ENCODE measurements around the gene PGRMC1. TPM values are rescaled to one million over a fixed set of nuclear protein-coding genes. Genes with fewer than 3 reads are reported as not detected.

PGRMC1 gene
- total RNA-seq, 1 experiment from 2014 or later, result 177 TPM

GRCh38 chrX:119211649-119212014 lies 24.5 kb upstream of the PGRMC1 start (continued):
- TF ChIP-seq AFF4 (CRISPR knock-in tag; IDR thresholded peaks at IDR 0.05; ENCODE audit: borderline replicate concordance) (no peak), CREM (CRISPR knock-in tag; IDR thresholded peaks at IDR 0.05) (no peak), NFYB (CRISPR knock-in tag; conservative IDR thresholded peaks at IDR 0.05; ENCODE audit: low read depth) (no peak), TP53 (CRISPR knock-in tag; IDR thresholded peaks at IDR 0.05) (no peak), NFE2L1 (CRISPR knock-in tag; IDR thresholded peaks at IDR 0.05) (no peak), ZNF281 (CRISPR knock-in tag; IDR thresholded peaks at IDR 0.05) (no peak), ZNF138 (CRISPR knock-in tag; conservative IDR thresholded peaks at IDR 0.05) (no peak), HMGXB4 (CRISPR knock-in tag; IDR thresholded peaks at IDR 0.05) (no peak), CREB1 (CRISPR knock-in tag; IDR thresholded peaks at IDR 0.05) (no peak), IRF2 (CRISPR knock-in tag; IDR thresholded peaks at IDR 0.05; ENCODE audit: borderline replicate concordance, low read depth) (no peak)

GRCh38 chrX:119218198-119218597 lies 17.9 kb upstream of the PGRMC1 start:
- H3K27ac Mint-ChIP-seq, result no peak overlapping the region
- H3K27me3 Mint-ChIP-seq (ENCODE audit: low read depth), result no peaks in the 10 kb centered on the region; the same call in 1 of the 2 replicates
- DNase-seq (ENCODE audit: low spot score) (no peak), ATAC-seq (no peak)
- ChIA-PET POLR2A (interaction anchor here (0.7 kb wide), 1 partner anchor 32 kb away, joined by 5 read pairs; no protein-coding TSS in a partner anchor), CTCF (interaction anchor here (1.3 kb wide), 1 partner anchor 99 kb away, joined by 5 read pairs; no protein-coding TSS in a partner anchor)
- H3K36me3 Mint-ChIP-seq, result no peaks in the 10 kb centered on the region
- H3K4me3 Mint-ChIP-seq, result no peak overlapping the region
- peaks cover 7% of the 10 kb centered on the region for H3K4me1 Mint-ChIP-seq
- no peaks in the 10 kb centered on the region for H3K9me3 Mint-ChIP-seq
- no peak for TF ChIP-seq ZNF138 (CRISPR knock-in tag; conservative IDR thresholded peaks at IDR 0.05)
- TF ChIP-seq IRF2 (CRISPR knock-in tag; IDR thresholded peaks at IDR 0.05; ENCODE audit: borderline replicate concordance, low read depth), result no peak
- no peak for TF ChIP-seq ATF1 (CRISPR knock-in tag; IDR thresholded peaks at IDR 0.05)
- no peak for TF ChIP-seq MXD4 (CRISPR knock-in tag; IDR thresholded peaks at IDR 0.05; ENCODE audit: borderline replicate concordance)
- no peak for TF ChIP-seq USF2 (CRISPR knock-in tag; IDR thresholded peaks at IDR 0.05)
- TF ChIP-seq ARID4B (CRISPR knock-in tag; IDR thresholded peaks at IDR 0.05; ENCODE audit: borderline replicate concordance), result no peak
- no peak for TF ChIP-seq TCF7 (CRISPR knock-in tag; IDR thresholded peaks at IDR 0.05; ENCODE audit: low read depth)
- no peak for TF ChIP-seq FOXP4 (CRISPR knock-in tag; IDR thresholded peaks at IDR 0.05)
- no peak for TF ChIP-seq FOXJ3 (CRISPR knock-in tag; IDR thresholded peaks at IDR 0.05; ENCODE audit: borderline replicate concordance)
- TF ChIP-seq NR2C2 (CRISPR knock-in tag; IDR thresholded peaks at IDR 0.05), result no peak
- no peak for TF ChIP-seq NFATC4 (CRISPR knock-in tag; IDR thresholded peaks at IDR 0.05)
- TF ChIP-seq E2F5 (CRISPR knock-in tag; IDR thresholded peaks at IDR 0.05), result no peak
- TF ChIP-seq NFYB (CRISPR knock-in tag; conservative IDR thresholded peaks at IDR 0.05; ENCODE audit: low read depth), result no peak

Data from WTC11 (cell line).